BE2C (cell line): ENCODE results near the gene RAP1GDS1.

Source experiments
- DNase-seq: peaks from one replicate; pipeline ENCODE4 v3.0.0-alpha.2; 2020
- H3K27me3 ChIP-seq: fragments of 250-450 bp; sonication (Bioruptor Pico); 2 replicates; pipeline ENCODE4 v1.5.1; 2020; ENCODE audit warnings: mild to moderate bottlenecking
- H3K36me3 ChIP-seq: fragments of 250-450 bp; sonication (Bioruptor Pico); 2 replicates; pipeline ENCODE4 v1.5.1; 2020; ENCODE audit warnings: mild to moderate bottlenecking
- H3K4me1 ChIP-seq: fragments of 250-450 bp; sonication (Bioruptor Pico); 2 replicates; pipeline ENCODE4 v1.5.1; 2020
- H3K4me3 ChIP-seq: 2 replicates; pipeline ENCODE4 v1.5.1; 2011; ENCODE audit warnings: low read depth, low read length
- H3K9me3 ChIP-seq: fragments of 250-450 bp; sonication (Bioruptor Pico); 2 replicates; pipeline ENCODE4 v1.5.1; 2020
- TF ChIP-seq, protein P1 (sequence below): IDR thresholded peaks from 2 replicates; pipeline ENCODE4 v1.5.1; 2012; ENCODE audit warnings: mild to moderate bottlenecking, low read depth, low read length

The RAP1GDS1 gene

DNA sequence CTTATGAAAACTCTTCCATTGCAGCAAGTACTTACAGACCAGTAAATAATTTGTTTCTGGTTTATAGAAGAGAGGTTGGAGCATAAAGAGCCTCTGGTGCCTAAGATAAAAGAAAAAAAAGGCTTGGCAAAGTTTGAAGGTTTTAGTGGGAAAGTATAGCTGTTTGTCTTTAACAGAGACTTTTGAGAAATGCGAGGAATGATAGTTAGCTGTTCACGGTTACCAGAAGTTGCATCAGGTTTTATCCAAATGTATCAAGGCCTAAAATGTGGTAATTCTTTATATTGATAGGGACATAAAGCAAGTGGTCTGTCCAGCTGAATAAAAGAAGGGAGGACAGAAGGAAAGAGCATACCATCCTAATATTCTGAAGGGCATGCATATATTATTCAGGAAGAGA is 29.3 kb downstream of the RAP1GDS1 start:
- Histone ChIP-seq H3K36me3 (peaks cover 13% of the 10 kb centered on the region), H3K4me1 (peaks cover 5% of the 10 kb centered on the region), H3K4me3 (no peak overlapping the region), H3K27me3 (no peaks in the 10 kb centered on the region), H3K9me3 (no peaks in the 10 kb centered on the region)
- TF ChIP-seq, protein P1, sequence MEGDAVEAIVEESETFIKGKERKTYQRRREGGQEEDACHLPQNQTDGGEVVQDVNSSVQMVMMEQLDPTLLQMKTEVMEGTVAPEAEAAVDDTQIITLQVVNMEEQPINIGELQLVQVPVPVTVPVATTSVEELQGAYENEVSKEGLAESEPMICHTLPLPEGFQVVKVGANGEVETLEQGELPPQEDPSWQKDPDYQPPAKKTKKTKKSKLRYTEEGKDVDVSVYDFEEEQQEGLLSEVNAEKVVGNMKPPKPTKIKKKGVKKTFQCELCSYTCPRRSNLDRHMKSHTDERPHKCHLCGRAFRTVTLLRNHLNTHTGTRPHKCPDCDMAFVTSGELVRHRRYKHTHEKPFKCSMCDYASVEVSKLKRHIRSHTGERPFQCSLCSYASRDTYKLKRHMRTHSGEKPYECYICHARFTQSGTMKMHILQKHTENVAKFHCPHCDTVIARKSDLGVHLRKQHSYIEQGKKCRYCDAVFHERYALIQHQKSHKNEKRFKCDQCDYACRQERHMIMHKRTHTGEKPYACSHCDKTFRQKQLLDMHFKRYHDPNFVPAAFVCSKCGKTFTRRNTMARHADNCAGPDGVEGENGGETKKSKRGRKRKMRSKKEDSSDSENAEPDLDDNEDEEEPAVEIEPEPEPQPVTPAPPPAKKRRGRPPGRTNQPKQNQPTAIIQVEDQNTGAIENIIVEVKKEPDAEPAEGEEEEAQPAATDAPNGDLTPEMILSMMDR, result no peak
- no peak for DNase-seq

DNA sequence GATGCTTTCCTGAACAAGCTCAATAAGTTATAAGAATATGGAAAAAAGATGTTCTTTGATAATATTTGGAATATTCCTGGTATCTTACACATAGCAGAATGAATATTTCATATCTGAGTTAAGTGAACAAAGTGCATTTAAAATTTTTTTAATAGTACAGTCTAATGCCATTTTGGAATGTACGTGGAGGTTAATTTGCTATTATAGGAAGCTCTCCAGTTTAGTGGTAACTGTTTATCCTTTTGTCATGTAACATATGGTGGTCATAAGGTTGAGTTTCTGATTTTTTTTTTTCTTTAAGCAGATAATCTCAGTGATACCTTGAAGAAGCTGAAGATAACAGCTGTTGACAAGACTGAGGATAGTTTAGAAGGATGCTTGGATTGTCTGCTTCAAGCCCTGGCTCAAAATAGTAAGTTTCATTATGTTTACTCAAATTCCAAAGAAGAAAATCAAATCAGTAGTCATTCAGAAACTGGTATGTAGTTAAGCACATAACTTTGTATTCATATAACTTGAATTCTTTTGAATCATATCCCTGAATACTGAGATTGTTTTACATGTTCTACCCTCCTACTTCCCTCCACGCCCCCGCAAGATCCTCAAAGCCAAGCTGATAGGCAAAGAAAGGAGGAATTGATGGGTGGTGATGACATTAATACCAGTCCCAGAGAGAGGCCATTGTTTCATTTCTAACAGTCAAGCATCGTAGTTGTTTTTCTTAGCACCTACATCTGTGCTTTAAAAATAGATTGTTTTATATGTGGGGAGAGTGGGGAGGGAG is 32.1 kb downstream of the RAP1GDS1 start:
- peaks cover 21% of the 10 kb centered on the region for H3K36me3 ChIP-seq
- no peak for DNase-seq

DNA sequence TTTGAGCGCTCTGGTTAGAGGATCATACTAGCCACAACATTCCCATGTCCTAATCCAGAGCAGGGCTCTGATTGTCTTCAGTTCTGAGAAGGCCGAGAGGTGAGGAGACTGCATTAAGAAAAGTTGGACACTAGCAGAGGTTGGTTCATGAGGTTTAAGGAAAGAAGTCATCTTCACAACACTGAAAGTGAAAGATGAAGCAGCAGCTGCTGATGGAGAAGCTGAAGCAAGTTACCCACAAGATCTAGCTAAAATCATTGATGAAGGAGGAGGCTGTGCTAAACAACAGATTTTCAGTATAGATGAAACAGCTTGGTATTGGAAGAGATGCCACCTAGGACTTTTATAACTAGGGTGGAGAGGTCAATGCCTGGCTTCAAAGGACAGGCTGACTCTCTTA is 36.8 kb downstream of the RAP1GDS1 start:
- TF ChIP-seq, protein P1, result no peak
- Histone ChIP-seq H3K4me1 (no peaks in the 10 kb centered on the region), H3K9me3 (no peaks in the 10 kb centered on the region), H3K36me3 (peaks cover 25% of the 10 kb centered on the region), H3K27me3 (no peaks in the 10 kb centered on the region), H3K4me3 (no peak overlapping the region)
- DNase-seq, result no peak

More for the DNA sequence above, 32.1 kb downstream of the RAP1GDS1 start:
- Histone ChIP-seq H3K9me3 (no peaks in the 10 kb centered on the region), H3K4me1 (peaks cover 5% of the 10 kb centered on the region), H3K27me3 (no peaks in the 10 kb centered on the region), H3K4me3 (no peak overlapping the region)
- TF ChIP-seq, protein P1, result no peak

DNA sequence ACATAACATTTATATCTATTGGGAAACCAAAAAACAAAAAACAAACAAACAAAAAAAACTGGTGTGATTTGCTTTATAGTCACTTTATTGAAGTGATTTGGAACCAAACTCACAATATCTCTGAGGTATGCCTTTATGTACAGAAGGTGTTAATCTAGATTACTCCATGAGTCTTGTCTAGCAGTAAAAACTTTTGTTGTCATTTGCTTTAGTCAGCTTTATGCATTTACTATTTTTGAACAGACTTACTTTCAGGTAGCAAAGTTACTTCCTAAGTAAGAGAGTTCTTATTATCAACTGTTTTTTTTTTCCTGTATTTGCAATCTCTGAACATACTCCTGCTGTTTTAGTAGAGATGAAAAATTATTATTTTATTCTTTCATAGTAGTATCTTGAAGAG is 39.5 kb downstream of the RAP1GDS1 start:
- DNase-seq, result no peak
- Histone ChIP-seq H3K4me3 (no peak overlapping the region), H3K36me3 (peaks cover 15% of the 10 kb centered on the region)

DNA sequence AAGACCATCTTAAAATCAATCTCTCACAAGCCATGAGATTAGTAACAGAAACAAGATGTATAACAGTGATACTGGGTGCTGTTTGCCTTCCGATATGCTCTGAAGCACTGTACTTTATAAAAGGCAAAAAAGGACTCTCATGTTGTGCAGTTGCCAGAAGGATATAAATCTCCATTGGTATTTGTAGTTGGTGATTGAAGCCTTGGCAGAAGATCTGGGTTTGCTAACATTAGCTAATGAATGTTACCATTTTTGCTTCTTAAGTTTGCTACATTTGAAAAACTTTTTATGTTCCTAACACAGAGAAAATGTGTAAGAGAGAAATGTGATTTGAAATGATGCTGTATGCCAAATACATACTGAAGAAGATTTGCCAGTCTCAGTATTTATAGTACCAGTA is 44.4 kb downstream of the RAP1GDS1 start:
- TF ChIP-seq, protein P1, result no peak
- Histone ChIP-seq H3K36me3 (peaks cover 5% of the 10 kb centered on the region; the same call in 1 of the 2 replicates), H3K9me3 (peaks cover 4% of the 10 kb centered on the region; the same call in 1 of the 2 replicates)

More for the DNA sequence above, 39.5 kb downstream of the RAP1GDS1 start:
- TF ChIP-seq, protein P1, result no peak
- H3K9me3 ChIP-seq, result peaks cover 4% of the 10 kb centered on the region; the same call in 1 of the 2 replicates
- no peaks in the 10 kb centered on the region for H3K4me1 ChIP-seq
- H3K27me3 ChIP-seq, result no peaks in the 10 kb centered on the region

DNA sequence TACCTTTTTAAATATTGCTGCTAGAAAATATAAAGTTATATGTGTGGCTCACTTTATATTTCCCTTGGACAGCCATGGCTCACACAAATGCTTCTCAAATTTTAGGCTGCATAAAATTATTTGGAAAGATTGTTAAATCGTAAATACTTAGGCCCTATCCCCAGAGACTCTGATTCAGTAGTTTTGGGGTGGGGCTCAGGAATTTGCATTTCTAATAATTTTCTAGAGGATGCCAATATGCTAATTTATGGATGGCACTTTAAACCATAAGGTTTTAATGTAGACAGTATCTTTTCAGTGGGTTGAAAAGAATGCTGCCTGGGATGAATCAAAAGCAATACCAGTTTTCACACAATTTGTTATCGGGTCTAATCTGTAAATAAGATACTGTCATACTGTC is 49.7 kb downstream of the RAP1GDS1 start:
- Histone ChIP-seq H3K4me1 (no peaks in the 10 kb centered on the region), H3K4me3 (no peak overlapping the region), H3K36me3 (no peaks in the 10 kb centered on the region), H3K9me3 (no peaks in the 10 kb centered on the region), H3K27me3 (no peaks in the 10 kb centered on the region)
- TF ChIP-seq, protein P1, result no peak
- no peak for DNase-seq

More for the DNA sequence above, 44.4 kb downstream of the RAP1GDS1 start:
- DNase-seq, result no peak
- no peak overlapping the region for H3K4me3 ChIP-seq
- no peaks in the 10 kb centered on the region for H3K27me3 ChIP-seq
- no peaks in the 10 kb centered on the region for H3K4me1 ChIP-seq
